ENCODE measurements around the gene TBL1XR1. TPM values are rescaled to one million over a fixed set of nuclear protein-coding genes. Genes with fewer than 3 reads are reported as not detected.

Gene TBL1XR1
- total and polyA plus RNA-seq, 2 donors (not counting 3 experiments of a cell fraction or from before 2014, with no cell fraction given) = 26.9 to 146 TPM

- H4K20me1 ChIP-seq (replicated peaks; ENCODE audit: control insufficient read depth, extremely low read depth, insufficient read depth, low read length) = peaks cover 16% of the 10 kb centered on the region
- no peaks in the 10 kb centered on the region for H3K9me1 ChIP-seq (replicated peaks; ENCODE audit: control insufficient read depth, extremely low read depth, insufficient read depth, low read length)
- no peaks in the 10 kb centered on the region for H3K27me3 ChIP-seq (ENCODE audit: control insufficient read depth in 2 of 2, insufficient read depth in 2 of 2, low read length in 2 of 2)
- no peaks in the 10 kb centered on the region for H3K4me1 ChIP-seq (ENCODE audit: control insufficient read depth, extremely low read depth, insufficient read depth, low read length)
- no peak overlapping the region for H2AFZ ChIP-seq (ENCODE audit: low read depth, low read length)
- no peak overlapping the region for H3K27ac ChIP-seq (ENCODE audit: insufficient read depth, low read depth, low read length)
- no peaks in the 10 kb centered on the region for H3K9me3 ChIP-seq (replicated peaks; ENCODE audit: control insufficient read depth, insufficient read depth, low read length)
- dilution Hi-C loops (cut with MboI; ENCODE audit: extremely low pct_ligation_motif_present, low sequenced_read_pairs) = no loop called here
- H3K79me2 ChIP-seq (ENCODE audit: control insufficient read depth, insufficient read depth, low read length) = peaks cover 91% of the 10 kb centered on the region
- no peaks in the 10 kb centered on the region for H3K36me3 ChIP-seq (ENCODE audit: control insufficient read depth in 2 of 2, extremely low read depth in 1 of 2, insufficient read depth in 2 of 2, low read length in 2 of 2)
- H3K4me3 ChIP-seq (replicated peaks in 1 of 3; ENCODE audit: insufficient read depth in 1 of 3, low read depth in 1 of 3, low read length in 3 of 3) = no peak overlapping the region
- CTCF ChIA-PET = no interaction called here
- no peak for DNase-seq (ENCODE audit: low read depth, low spot score)
- TF ChIP-seq POLR2A (IDR thresholded peaks at IDR 0.05; ENCODE audit: low read depth, low read length) = no peak
- TF ChIP-seq GATA2 (IDR thresholded peaks at IDR 0.05; ENCODE audit: insufficient read depth, insufficient read length, low read depth, low read length) = no peak
- TF ChIP-seq POLR2AphosphoS5 (IDR thresholded peaks at IDR 0.05; ENCODE audit: insufficient read depth, low read depth, low read length) = no peak
- no peak for TF ChIP-seq JUN (IDR thresholded peaks at IDR 0.05; ENCODE audit: borderline replicate concordance, insufficient read depth, insufficient read length, low read depth)
- TF ChIP-seq FOS (IDR thresholded peaks at IDR 0.05; ENCODE audit: borderline replicate concordance, insufficient read depth, low read length) = no peak
- no peak for TF ChIP-seq MYC (IDR thresholded peaks at IDR 0.05; ENCODE audit: low read depth, low read length)
- no peak for TF ChIP-seq CTCF (IDR thresholded peaks at IDR 0.05; ENCODE audit: extremely low read depth in 1 of 2, insufficient read depth in 1 of 2, low read depth in 1 of 2, low read length in 2 of 2)
- TF ChIP-seq EZH2 (IDR thresholded peaks at IDR 0.05; ENCODE audit: borderline replicate concordance, low read depth, low read length, severe bottlenecking) = no peak
- TF ChIP-seq, protein P1, sequence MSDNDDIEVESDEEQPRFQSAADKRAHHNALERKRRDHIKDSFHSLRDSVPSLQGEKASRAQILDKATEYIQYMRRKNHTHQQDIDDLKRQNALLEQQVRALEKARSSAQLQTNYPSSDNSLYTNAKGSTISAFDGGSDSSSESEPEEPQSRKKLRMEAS (IDR thresholded peaks at IDR 0.05; ENCODE audit: insufficient read depth, insufficient read length) = no peak
- BruUV-seq (replicated peaks) = no TSS peak
- POLR2A ChIA-PET = no interaction called here
- intact Hi-C loops (cut with micrococcal nuclease) = no loop called here
- no peak for FAIRE-seq
- no peak overlapping the region for H3K4me2 ChIP-seq (ENCODE audit: insufficient read depth, low read length)
- H3K9ac ChIP-seq (replicated peaks; ENCODE audit: extremely low read depth, insufficient read depth, low read length) = no peak overlapping the region
Observed at GRCh38 chr3:177089901-177090300, 107.4 kb downstream of the TBL1XR1 start.

All from endothelial cell of umbilical vein (primary cell).